ENCODE measurements around the gene ERCC5.

ERCC5 gene

GRCh38 chr13:102845630-102846260 lies at the start of gene ERCC5:
TSS of gene ERCC5 (plus strand) at chr13:102846032. CDS start at chr13:102846267, 235 bp downstream.
- peak; percentile 95 for DNase-seq (ENCODE audit: low spot score)

GRCh38 chr13:102798581-102799425 lies 47.0 kb upstream of the ERCC5 start, which contains the start of the genes BIVM and POGLUT2:
TSS of gene BIVM (plus strand) at chr13:102799119. CDS start at chr13:102807268, 8,149 bp downstream.
TSS of gene POGLUT2 (minus strand) at chr13:102798976. CDS start at chr13:102798670, 306 bp downstream.
- DNase-seq (ENCODE audit: low spot score) = peak; percentile 90

- DNase-seq (ENCODE audit: low spot score) = no peak
Observed at GRCh38 chr13:102799426-102800144, 46.2 kb upstream of the ERCC5 start.

GRCh38 chr13:102800145-102801041 lies 45.4 kb upstream of the ERCC5 start:
- DNase-seq (ENCODE audit: low spot score) = peak; percentile 79

- DNase-seq (ENCODE audit: low spot score) = no peak
Observed at GRCh38 chr13:102805680-102806079, 40.2 kb upstream of the ERCC5 start.

- DNase-seq (ENCODE audit: low spot score) = no peak
Observed at GRCh38 chr13:102807699-102808098, 38.1 kb upstream of the ERCC5 start.

GRCh38 chr13:102812611-102813287 lies 33.1 kb upstream of the ERCC5 start:
- DNase-seq (ENCODE audit: low spot score) = no peak

GRCh38 chr13:102814025-102814607 lies 31.7 kb upstream of the ERCC5 start:
- DNase-seq (ENCODE audit: low spot score) = no peak

- DNase-seq (ENCODE audit: low spot score) = no peak
Observed at GRCh38 chr13:102814793-102815192, 31.0 kb upstream of the ERCC5 start.

GRCh38 chr13:102815788-102816187 lies 30.0 kb upstream of the ERCC5 start:
- DNase-seq (ENCODE audit: low spot score) = no peak

- DNase-seq (ENCODE audit: low spot score) = no peak
Observed at GRCh38 chr13:102816708-102817107, 29.1 kb upstream of the ERCC5 start.

- DNase-seq (ENCODE audit: low spot score) = no peak
Observed at GRCh38 chr13:102817241-102817640, 28.6 kb upstream of the ERCC5 start.

GRCh38 chr13:102817907-102818306 lies 27.9 kb upstream of the ERCC5 start:
- DNase-seq (ENCODE audit: low spot score) = no peak

- no peak for DNase-seq (ENCODE audit: low spot score)
Observed at GRCh38 chr13:102825400-102825799, 20.4 kb upstream of the ERCC5 start.

GRCh38 chr13:102825921-102826706 lies 19.7 kb upstream of the ERCC5 start:
- peak; percentile 64 for DNase-seq (ENCODE audit: low spot score)

GRCh38 chr13:102830646-102831045 lies 15.2 kb upstream of the ERCC5 start:
- no peak for DNase-seq (ENCODE audit: low spot score)

GRCh38 chr13:102836471-102836870 lies 9.4 kb upstream of the ERCC5 start:
- DNase-seq (ENCODE audit: low spot score) = no peak

GRCh38 chr13:102838273-102838672 lies 7.6 kb upstream of the ERCC5 start:
- no peak for DNase-seq (ENCODE audit: low spot score)

- DNase-seq (ENCODE audit: low spot score) = no peak
Observed at GRCh38 chr13:102838982-102839381, 6.8 kb upstream of the ERCC5 start.

- DNase-seq (ENCODE audit: low spot score) = no peak
Observed at GRCh38 chr13:102839462-102839861, 6.4 kb upstream of the ERCC5 start.
